Neural cell (in vitro differentiated cells): Measurements from ENCODE around the gene LARP6. TPM values are rescaled to one million over a fixed set of nuclear protein-coding genes. Genes with fewer than 3 reads are reported as not detected.

ENCODE experiments used
- H2AFZ ChIP-seq: fragments of 200-600, 300-800 bp; sonication (generic), shearing (Covaris generic); 2 replicates; pipeline ENCODE4 v1.6.0; 2014; ENCODE audit warnings: low read depth, mild to moderate bottlenecking, antibody characterized with exemption, low read length, moderate library complexity
- H3F3A ChIP-seq: fragments of 200-600 bp; shearing (Covaris generic); 2 replicates; pipeline ENCODE4 v1.6.1; 2016; ENCODE audit warnings: mild to moderate bottlenecking, moderate library complexity, mixed read lengths, antibody characterized with exemption, low read length; ENCODE audit not compliant: insufficient read depth, poor library complexity, severe bottlenecking
- H3K27ac ChIP-seq: fragments of 200-600, 300-800 bp; sonication (generic), shearing (Covaris generic); 2 replicates; pipeline ENCODE4 v1.5.1; 2014; ENCODE audit warnings: mild to moderate bottlenecking, low read length, moderate library complexity
- H3K27me3 ChIP-seq: fragments of 300-800, 200-600 bp; sonication (generic), shearing (Covaris generic); 2 replicates; pipeline ENCODE4 v1.6.0; 2014; ENCODE audit warnings: mild to moderate bottlenecking, low read depth, low read length, moderate library complexity; ENCODE audit not compliant: insufficient read depth
- H3K36me3 ChIP-seq: fragments of 300-800, 200-600 bp; sonication (generic), shearing (Covaris generic); 2 replicates; pipeline ENCODE4 v1.5.1; 2014; ENCODE audit warnings: mild to moderate bottlenecking, antibody characterized with exemption, low read length, moderate library complexity; ENCODE audit not compliant: insufficient read depth
- H3K4me2 ChIP-seq: fragments of 300-800, 200-600 bp; sonication (generic), shearing (Covaris generic); 2 replicates; pipeline ENCODE4 v1.6.0; 2014; ENCODE audit warnings: mild to moderate bottlenecking, low read length
- H3K4me3 ChIP-seq: fragments of 300-800, 200-600 bp; sonication (generic), shearing (Covaris generic); 2 replicates; pipeline ENCODE4 v1.5.1; 2014; ENCODE audit warnings: mild to moderate bottlenecking, low read length, moderate library complexity
- H3K79me2 ChIP-seq: fragments of 200-600 bp; shearing (Covaris generic); replicated peaks from 2 replicates; pipeline ENCODE4 v1.6.0; 2014; ENCODE audit warnings: mild to moderate bottlenecking, low read length, moderate library complexity; ENCODE audit not compliant: insufficient read depth
- H3K9ac ChIP-seq: fragments of 300-800, 200-600 bp; sonication (generic), shearing (Covaris generic); 2 replicates; pipeline ENCODE4 v1.6.1; 2016; ENCODE audit warnings: mild to moderate bottlenecking, low read length, mixed read lengths
- H3K9me2 ChIP-seq: fragments of 200-600 bp; shearing (Covaris generic); 2 replicates; pipeline ENCODE4 v1.6.1; 2016; ENCODE audit warnings: mild to moderate bottlenecking, low read length, mixed read lengths; ENCODE audit not compliant: insufficient read depth
- H3K9me3 ChIP-seq: fragments of 200-600, 300-800 bp; sonication (generic), shearing (Covaris generic); 2 replicates; pipeline ENCODE4 v1.6.1; 2016; ENCODE audit warnings: mild to moderate bottlenecking, mixed run types, low read length, moderate library complexity, mixed read lengths
- H4K20me1 ChIP-seq: fragments of 200-600 bp; shearing (Covaris generic); 2 replicates; pipeline ENCODE4 v1.6.1; 2016; ENCODE audit warnings: mild to moderate bottlenecking, mixed run types; ENCODE audit not compliant: insufficient read depth
- CTCF ChIP-seq: fragments of 450-650 bp; IDR thresholded peaks from 2 replicates; pipeline ENCODE4 v1.5.1; 2014; ENCODE audit warnings: antibody characterized with exemption, mild to moderate bottlenecking, moderate library complexity; ENCODE audit not compliant: poor library complexity, severe bottlenecking
- EP300 ChIP-seq: fragments of 450-650 bp; conservative IDR thresholded peaks from 2 replicates; pipeline ENCODE4 v1.6.1; 2014; ENCODE audit warnings: antibody characterized with exemption, mild to moderate bottlenecking, moderate library complexity; ENCODE audit not compliant: poor library complexity, severe bottlenecking
- EZH2 ChIP-seq: fragments of 200-600, 300-800 bp; shearing (Covaris generic), sonication (generic); IDR thresholded peaks from 2 replicates; pipeline ENCODE4 v1.6.1; 2014; ENCODE audit warnings: antibody characterized with exemption, low read length, borderline replicate concordance, mild to moderate bottlenecking; ENCODE audit not compliant: insufficient read depth, poor library complexity, severe bottlenecking
- MXI1 ChIP-seq: fragments of 450-650 bp; conservative IDR thresholded peaks from 2 replicates; pipeline ENCODE4 v1.6.1; 2014; ENCODE audit warnings: antibody characterized with exemption, mild to moderate bottlenecking; ENCODE audit not compliant: poor library complexity, severe bottlenecking
- POLR2AphosphoS5 ChIP-seq: IDR thresholded peaks from 2 replicates; pipeline ENCODE4 v1.6.1; 2012
- RAD21 ChIP-seq: fragments of 450-650 bp; conservative IDR thresholded peaks from 2 replicates; pipeline ENCODE4 v1.6.1; 2014; ENCODE audit warnings: antibody characterized with exemption, mild to moderate bottlenecking, moderate library complexity
- REST ChIP-seq: IDR thresholded peaks from 2 replicates; pipeline ENCODE4 v1.6.1; 2012; ENCODE audit warnings: borderline replicate concordance
- SMC3 ChIP-seq: fragments of 450-650 bp; conservative IDR thresholded peaks from 2 replicates; pipeline ENCODE4 v1.6.1; 2014; ENCODE audit warnings: antibody characterized with exemption, mild to moderate bottlenecking, moderate library complexity; ENCODE audit not compliant: poor library complexity
- TAF1 ChIP-seq: IDR thresholded peaks from 2 replicates; pipeline ENCODE4 v1.6.1; 2012; ENCODE audit warnings: low read depth
- polyA plus RNA-seq: library from polyadenylated mRNA; depleted of rRNA; stranded (reverse); fragments of >200 nt; gene quantifications from 2 replicates; pipeline ENCODE4 v1.2.3, GENCODE V29; 2014

LARP6 gene
- polyA plus RNA-seq, 1 donor from 2014 or later: 20.4 TPM

- Histone ChIP-seq H3K4me2 (no peak overlapping the region), H3K36me3 (no peaks in the 10 kb centered on the region), H2AFZ (no peak overlapping the region), H3K9me2 (no peaks in the 10 kb centered on the region), H3K9me3 (no peaks in the 10 kb centered on the region), H3K4me3 (no peak overlapping the region), H3F3A (no peaks in the 10 kb centered on the region), H3K79me2 (no peaks in the 10 kb centered on the region), H4K20me1 (no peaks in the 10 kb centered on the region), H3K27me3 (no peaks in the 10 kb centered on the region), H3K27ac (no peak overlapping the region), H3K9ac (no peak overlapping the region)
- no peak for TF ChIP-seq EP300
- TF ChIP-seq SMC3: no peak
- no peak for TF ChIP-seq EZH2
- no peak for TF ChIP-seq TAF1
- TF ChIP-seq REST: no peak
- TF ChIP-seq RAD21: no peak
- no peak for TF ChIP-seq MXI1
- TF ChIP-seq POLR2AphosphoS5: no peak
- TF ChIP-seq CTCF: no peak
Measured at GRCh38 chr15:70795311-70795665, 58.7 kb downstream of the LARP6 start.

GRCh38 chr15:70794596-70795310, 59.2 kb downstream of the LARP6 start:
- Histone ChIP-seq H3K27ac (no peak overlapping the region), H3F3A (no peaks in the 10 kb centered on the region), H3K79me2 (no peaks in the 10 kb centered on the region), H3K9ac (no peak overlapping the region), H3K9me3 (no peaks in the 10 kb centered on the region), H3K27me3 (no peaks in the 10 kb centered on the region), H3K4me3 (no peak overlapping the region), H3K36me3 (no peaks in the 10 kb centered on the region), H2AFZ (no peak overlapping the region), H3K4me2 (no peak overlapping the region), H4K20me1 (no peaks in the 10 kb centered on the region), H3K9me2 (no peaks in the 10 kb centered on the region)
- no peak for TF ChIP-seq EP300
- TF ChIP-seq TAF1: no peak
- TF ChIP-seq RAD21: no peak
- TF ChIP-seq CTCF: no peak
- TF ChIP-seq POLR2AphosphoS5: no peak
- no peak for TF ChIP-seq SMC3
- no peak for TF ChIP-seq MXI1
- TF ChIP-seq EZH2: no peak
- no peak for TF ChIP-seq REST
